Gastrocnemius medialis (tissue), 4 donors: ENCODE results near the gene OST4. TPM values are rescaled to one million over a fixed set of nuclear protein-coding genes. Genes with fewer than 3 reads are reported as not detected.
"Not testable (repeated sequence)": the region's sequence is repeated elsewhere in the genome, so short reads cannot be mapped to it uniquely, and the experiment has no call there.

ENCODE experiments used
- ATAC-seq, 2 donors: fragments of 150-250 bp; one replicate each; pipeline ENCODE4 v1.9.1; 2016
- DNase-seq, 2 donors: peaks; one replicate each; pipeline ENCODE4 v3.0.0-alpha.2; 2019
- H3K27ac ChIP-seq, 4 donors: fragments of 200-600 bp; sonication (generic); 1 replicate in 1 of 4; 2 replicates in 3 of 4; pipeline ENCODE4 v1.5.1; 2016 to 2018; ENCODE audit warnings: mild to moderate bottlenecking in 2 of 4, moderate library complexity in 1 of 4
- H3K27me3 ChIP-seq, 3 donors: fragments of 200-600 bp; sonication (generic) in 2 of 3; 1 replicate in 1 of 3; 2 replicates in 2 of 3; pipeline versions ENCODE4 v1.5.1 to v1.6.0; 2016 to 2019; ENCODE audit warnings: mild to moderate bottlenecking in 1 of 3, moderate library complexity in 1 of 3
- H3K36me3 ChIP-seq, 2 donors: fragments of 200-600 bp; sonication (generic) in 1 of 2; one replicate each; pipeline ENCODE4 v1.5.1; 2017 to 2018
- H3K4me1 ChIP-seq, 2 donors: fragments of 200-600 bp; sonication (generic) in 1 of 2; one replicate each; pipeline ENCODE4 v1.5.1; 2016 to 2017; ENCODE audit warnings: mild to moderate bottlenecking in 2 of 2
- H3K4me3 ChIP-seq, 4 donors: fragments of 200-600 bp; sonication (generic) in 3 of 4; 1 replicate in 1 of 4; 2 replicates in 3 of 4; pipeline ENCODE4 v1.5.1; 2016 to 2019; ENCODE audit warnings: mild to moderate bottlenecking in 2 of 4
- H3K9me3 ChIP-seq, 3 donors: fragments of 200-600 bp; sonication (generic) in 2 of 3; 1 replicate in 1 of 3; 2 replicates in 2 of 3; pipeline ENCODE4 v1.5.1; 2016 to 2019
- POLR2A ChIP-seq, 2 donors: fragments of 450-650 bp; IDR thresholded peaks; one replicate each; pipeline ENCODE4 v1.6.1; 2017; ENCODE audit warnings: antibody characterized with exemption in 2 of 2, mild to moderate bottlenecking in 2 of 2, moderate library complexity in 2 of 2
- in situ Hi-C, 4 donors: fragments of 200-750 bp; cut with MboI; loops; one replicate each; pipeline versions ENCODE4 v1.15.0 to v1.8.0; 2017; ENCODE audit warnings: low sequenced_read_pairs in 4 of 4
- intact Hi-C: fragments of 100-400 bp; cut with DNase I; formaldehyde crosslinking; loops from one replicate; pipeline ENCODE4 v1.15.1; 2023; ENCODE audit warnings: low total_unique reads
- total RNA-seq, 4 donors: library from RNA; depleted of rRNA; stranded (reverse); fragments of >200 nt; gene quantifications; one replicate each; pipeline versions ENCODE4 v1.1.0 to v1.2.3, GENCODE V29; 2016
- TF ChIP-seq, protein P1 (sequence below), 5 experiments: fragments of 450-650 bp in 3 of 5; fragments of 200-600 bp in 2 of 5; sonication (generic) in 2 of 5; IDR thresholded peaks in 4 of 5; conservative IDR thresholded peaks in 1 of 5; 1 replicate in 4 of 5; 2 replicates in 1 of 5; pipeline ENCODE4 v1.5.1; 2016 to 2019; ENCODE audit warnings: antibody characterized with exemption in 5 of 5, mild to moderate bottlenecking in 3 of 5, moderate library complexity in 3 of 5

OST4 gene
- total RNA-seq, 4 donors from 2014 or later: 191 to 283 (median 251) TPM

DNA sequence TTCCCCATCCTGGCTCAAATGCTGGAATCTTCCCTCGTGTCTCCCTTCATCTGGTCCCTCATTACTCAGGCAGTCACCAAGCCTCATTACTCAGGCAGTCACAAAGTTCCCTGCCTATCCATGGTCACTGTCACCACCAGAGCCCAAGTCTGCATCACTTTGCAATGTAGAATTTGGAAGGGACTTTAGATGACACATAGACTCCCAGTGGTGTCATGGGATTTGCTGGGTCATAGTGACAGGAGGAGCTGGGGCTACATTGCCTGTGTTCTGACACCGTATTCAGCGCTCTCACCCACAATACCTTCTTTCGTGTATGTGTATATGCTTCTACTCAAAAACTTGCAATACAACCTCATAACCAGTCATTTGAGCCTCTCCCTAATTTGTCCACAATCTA lies 4.9 kb upstream of the OST4 start:
- DNase-seq: no peak
- peaks cover 8 to 19% of the 10 kb centered on the region in 2 donors for H3K4me1 ChIP-seq
- ATAC-seq: no peak
- H3K27me3 ChIP-seq: no peaks in the 10 kb centered on the region
- H3K27ac ChIP-seq: peak overlapping the region in 2 of 4 donors; percentile 1 to 52
- intact Hi-C loops: no loop called here
- in situ Hi-C loops: no loop called here
- H3K9me3 ChIP-seq: no peaks in the 10 kb centered on the region
- H3K36me3 ChIP-seq: no peaks in the 10 kb centered on the region
- TF ChIP-seq POLR2A (IDR thresholded peaks at IDR 0.05): no peak
- TF ChIP-seq, protein P1, sequence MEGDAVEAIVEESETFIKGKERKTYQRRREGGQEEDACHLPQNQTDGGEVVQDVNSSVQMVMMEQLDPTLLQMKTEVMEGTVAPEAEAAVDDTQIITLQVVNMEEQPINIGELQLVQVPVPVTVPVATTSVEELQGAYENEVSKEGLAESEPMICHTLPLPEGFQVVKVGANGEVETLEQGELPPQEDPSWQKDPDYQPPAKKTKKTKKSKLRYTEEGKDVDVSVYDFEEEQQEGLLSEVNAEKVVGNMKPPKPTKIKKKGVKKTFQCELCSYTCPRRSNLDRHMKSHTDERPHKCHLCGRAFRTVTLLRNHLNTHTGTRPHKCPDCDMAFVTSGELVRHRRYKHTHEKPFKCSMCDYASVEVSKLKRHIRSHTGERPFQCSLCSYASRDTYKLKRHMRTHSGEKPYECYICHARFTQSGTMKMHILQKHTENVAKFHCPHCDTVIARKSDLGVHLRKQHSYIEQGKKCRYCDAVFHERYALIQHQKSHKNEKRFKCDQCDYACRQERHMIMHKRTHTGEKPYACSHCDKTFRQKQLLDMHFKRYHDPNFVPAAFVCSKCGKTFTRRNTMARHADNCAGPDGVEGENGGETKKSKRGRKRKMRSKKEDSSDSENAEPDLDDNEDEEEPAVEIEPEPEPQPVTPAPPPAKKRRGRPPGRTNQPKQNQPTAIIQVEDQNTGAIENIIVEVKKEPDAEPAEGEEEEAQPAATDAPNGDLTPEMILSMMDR (IDR thresholded peaks at IDR 0.05 in 4 of 5, conservative IDR thresholded peaks at IDR 0.05 in 1 of 5): no peak
- no peak overlapping the region for H3K4me3 ChIP-seq

DNA sequence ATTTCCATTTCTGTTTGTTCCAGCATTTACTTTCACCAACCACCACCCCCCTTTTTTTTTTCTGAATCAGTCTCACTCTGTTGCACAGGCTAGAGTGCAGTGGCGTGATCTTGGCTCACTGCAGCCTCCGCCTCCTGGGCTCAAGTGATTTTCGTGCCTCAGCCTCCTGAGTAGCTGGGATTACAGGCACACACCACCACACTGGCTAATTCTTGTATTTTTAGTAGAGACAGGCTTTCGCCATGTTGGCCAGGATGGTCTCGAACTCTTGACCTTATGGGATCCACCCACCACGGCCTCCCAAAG lies 4.1 kb upstream of the OST4 start:
- in situ Hi-C loops, intact Hi-C loops, DNase-seq, H3K27me3 ChIP-seq, H3K36me3 ChIP-seq, H3K9me3 ChIP-seq, H3K4me3 ChIP-seq, ATAC-seq: not testable (repeated sequence)
- peaks cover 11 to 18% of the 10 kb centered on the region in 2 donors for H3K4me1 ChIP-seq
- peak overlapping the region in 1 of 4 donors; percentile 52 for H3K27ac ChIP-seq

DNA sequence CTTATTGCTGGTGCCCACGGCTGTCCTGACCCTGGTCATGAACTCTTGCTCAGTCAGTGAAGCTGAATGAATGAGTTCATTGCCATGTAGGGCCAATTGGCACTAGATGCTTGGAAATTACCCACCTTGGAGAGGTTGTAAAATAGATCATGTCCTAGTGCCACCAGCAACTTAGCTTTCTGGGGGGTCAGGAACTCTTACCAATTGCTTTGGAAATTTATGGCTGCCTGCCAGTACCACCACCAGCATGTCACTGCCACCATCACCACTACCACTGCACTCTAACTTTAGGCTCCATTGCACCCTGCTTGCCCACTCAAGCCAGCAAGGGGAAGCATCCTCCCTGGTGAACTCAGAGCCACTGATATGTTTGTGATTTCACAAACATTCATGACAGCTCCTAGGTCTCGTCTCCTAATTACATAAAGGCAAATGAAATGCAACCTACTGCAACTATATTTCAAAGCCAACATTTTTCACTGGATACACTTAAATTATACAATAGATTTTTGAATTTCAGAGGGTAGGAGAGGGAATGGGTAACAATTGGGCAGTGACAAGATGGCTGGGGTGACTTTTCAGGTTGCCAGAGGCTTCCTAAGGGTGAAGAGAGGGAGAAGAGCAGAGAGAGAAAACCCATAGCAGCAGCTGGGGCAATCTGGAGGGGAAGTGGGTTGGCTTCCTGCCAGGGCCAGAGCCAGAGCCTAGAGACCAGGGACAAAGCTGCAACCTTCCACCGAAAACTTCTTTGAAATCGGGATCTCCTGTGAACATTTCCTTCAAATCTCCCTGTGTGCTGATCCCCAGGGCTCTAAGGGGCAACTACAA lies 3.5 kb upstream of the OST4 start:
- no peak for DNase-seq
- H3K27me3 ChIP-seq: no peaks in the 10 kb centered on the region
- no peak overlapping the region for H3K4me3 ChIP-seq
- H3K4me1 ChIP-seq: peaks cover 17 to 23% of the 10 kb centered on the region in 2 donors
- in situ Hi-C loops: no loop called here
- H3K27ac ChIP-seq: peak overlapping the region in 1 of 4 donors; percentile 64
- TF ChIP-seq, protein P1 (IDR thresholded peaks at IDR 0.05 in 4 of 5, conservative IDR thresholded peaks at IDR 0.05 in 1 of 5): no peak
- no peak for TF ChIP-seq POLR2A (IDR thresholded peaks at IDR 0.05)
- no peak for ATAC-seq
- no peaks in the 10 kb centered on the region for H3K9me3 ChIP-seq
- peaks cover 0 to 2% of the 10 kb centered on the region in 2 donors for H3K36me3 ChIP-seq
- intact Hi-C loops: loop anchor here (5.0 kb wide), 1 partner anchor 288 kb away; the partner anchor contains the start of gene CENPA

DNA sequence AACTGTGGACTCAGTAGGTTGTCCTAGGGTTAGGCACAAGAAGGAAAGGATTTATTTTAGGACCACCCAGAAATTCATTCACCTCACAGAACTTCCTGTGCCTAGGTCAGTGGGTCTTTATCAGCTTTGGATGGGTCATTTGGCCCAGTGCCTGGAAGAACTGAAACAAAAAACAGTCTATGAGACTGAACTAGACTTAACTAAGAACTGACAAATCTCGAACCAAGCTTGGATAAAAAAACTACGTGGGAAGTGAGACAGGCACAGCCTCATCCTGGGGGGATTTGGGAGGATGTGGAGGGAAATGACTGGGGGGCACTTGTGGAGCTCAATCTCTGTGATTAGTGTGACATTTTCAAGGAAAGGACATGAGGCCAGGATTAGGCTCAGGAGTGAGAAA lies 2.3 kb upstream of the OST4 start:
- Histone ChIP-seq H3K27me3 (no peaks in the 10 kb centered on the region), H3K4me3 (no peak overlapping the region), H3K27ac (peak overlapping the region in 2 of 4 donors; percentile 33 to 64), H3K9me3 (no peaks in the 10 kb centered on the region), H3K4me1 (peaks cover 28 to 29% of the 10 kb centered on the region in 2 donors), H3K36me3 (peaks cover 0 to 11% of the 10 kb centered on the region in 2 donors)
- TF ChIP-seq POLR2A (IDR thresholded peaks at IDR 0.05): no peak
- DNase-seq (no peak), ATAC-seq (no peak)
- in situ Hi-C loops (no loop called here), intact Hi-C loops (loop anchor here (5.0 kb wide), 1 partner anchor 286 kb away; the partner anchor contains the start of gene CENPA)

DNA sequence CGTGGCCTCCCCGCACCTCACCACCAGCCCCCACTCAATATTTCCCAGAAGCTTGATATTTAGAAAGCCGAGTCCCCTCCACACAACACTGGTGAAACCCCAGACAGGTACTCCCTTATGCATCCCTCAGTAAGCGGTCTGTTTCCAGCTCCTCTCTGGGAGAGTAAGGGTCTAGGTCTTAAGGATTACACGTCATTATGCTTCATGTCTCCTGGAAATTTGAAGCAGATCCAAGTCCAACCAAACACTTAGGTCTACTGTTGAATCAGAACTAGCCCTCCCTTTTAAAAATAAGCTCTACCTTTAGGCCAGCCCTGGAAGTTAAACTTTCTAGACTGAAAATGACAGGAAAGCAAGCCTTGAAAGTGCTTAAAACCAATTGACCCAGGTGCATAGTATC lies 1.5 kb upstream of the OST4 start:
- DNase-seq (no peak), ATAC-seq (no peak)
- peaks cover 0 to 19% of the 10 kb centered on the region in 2 donors for H3K36me3 ChIP-seq
- intact Hi-C loops: loop anchor here (5.0 kb wide), 1 partner anchor 286 kb away; the partner anchor contains the start of gene CENPA
- TF ChIP-seq POLR2A (IDR thresholded peaks at IDR 0.05): no peak
- TF ChIP-seq, protein P1 (IDR thresholded peaks at IDR 0.05 in 4 of 5, conservative IDR thresholded peaks at IDR 0.05 in 1 of 5): no peak
- peak overlapping the region; percentile 91 to 97 (median 92) for H3K27ac ChIP-seq
- H3K9me3 ChIP-seq: no peaks in the 10 kb centered on the region
- H3K27me3 ChIP-seq: no peaks in the 10 kb centered on the region
- in situ Hi-C loops: no loop called here
- no peak overlapping the region for H3K4me3 ChIP-seq
- peaks cover 29 to 31% of the 10 kb centered on the region in 2 donors for H3K4me1 ChIP-seq
